HTR-8/SVneo (cell line): ENCODE results near the gene SLC14A1.
"Not testable (repeated sequence)": the region's sequence is repeated elsewhere in the genome, so short reads cannot be mapped to it uniquely, and the experiment has no call there.

ENCODE experiments used
- DNase-seq: peaks from one replicate; pipeline ENCODE4 v3.0.0; 2011; ENCODE audit warnings: low spot score, mixed read lengths; ENCODE audit not compliant: insufficient read length
- FAIRE-seq: peaks from 2 replicates; lab custom pipeline; 2011; peaks lifted over from hg19 to GRCh38; lab: Jason Lieb, UNC

SLC14A1 gene

DNA sequence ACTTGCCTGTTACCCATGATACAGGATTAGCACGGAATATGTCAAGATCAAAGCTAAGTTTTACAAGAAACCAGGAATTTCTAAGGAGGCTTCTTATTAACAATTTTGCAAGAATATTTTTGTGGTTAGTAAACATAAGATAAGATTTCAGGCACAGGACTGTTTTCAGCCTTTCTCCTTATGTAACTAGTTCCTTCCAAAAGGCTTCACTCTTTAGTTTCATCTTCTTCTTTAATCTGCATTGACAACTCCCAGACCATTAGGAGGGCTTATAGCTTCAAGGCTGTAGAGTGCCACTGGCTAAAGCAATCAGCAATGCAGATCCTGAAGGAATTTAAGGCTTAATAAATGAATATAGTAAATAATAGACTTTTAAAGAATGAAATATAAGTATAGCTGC lies 29.3 kb downstream of the SLC14A1 start:
- DNase-seq (no peak), FAIRE-seq (no peak)

DNA sequence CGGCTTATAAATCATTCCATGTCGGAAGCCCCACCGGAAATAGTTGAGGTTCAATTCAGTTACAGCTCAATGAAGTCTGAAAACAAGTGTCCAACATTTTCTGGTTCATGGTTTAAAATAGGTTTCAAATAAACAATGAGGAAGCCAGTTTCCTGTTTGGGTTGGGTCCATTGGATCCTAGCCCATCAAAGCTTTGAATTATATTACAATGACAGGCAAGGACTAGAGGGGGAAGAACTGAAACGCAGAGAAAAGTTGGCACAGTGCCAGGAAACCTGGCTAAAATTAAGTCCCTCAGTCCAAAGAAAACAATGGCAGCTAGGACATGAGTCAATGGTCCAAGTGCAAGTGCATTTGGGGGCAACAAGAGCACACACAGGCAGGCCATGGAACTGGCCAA lies 32.0 kb downstream of the SLC14A1 start:
- FAIRE-seq: no peak
- DNase-seq: no peak

DNA sequence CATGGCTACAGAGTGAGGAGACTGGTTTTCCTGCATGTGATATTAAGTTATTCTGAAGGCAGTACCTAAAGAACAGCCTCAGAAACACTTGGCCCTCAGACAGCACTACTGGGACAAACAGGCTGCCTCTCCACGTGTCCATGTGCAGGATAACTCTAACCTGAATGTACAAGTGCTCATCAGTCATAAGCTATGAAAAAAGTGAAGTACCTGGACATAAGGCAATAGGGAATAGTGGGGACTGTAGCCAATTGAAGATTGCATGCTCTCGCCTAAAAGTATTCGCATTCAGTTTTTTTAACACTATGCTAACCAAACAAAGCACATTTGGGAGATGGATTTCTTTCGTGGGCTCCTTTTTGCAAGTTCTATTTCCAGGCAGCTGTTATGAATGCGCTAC lies 33.0 kb downstream of the SLC14A1 start:
- no peak for DNase-seq
- FAIRE-seq: no peak

DNA sequence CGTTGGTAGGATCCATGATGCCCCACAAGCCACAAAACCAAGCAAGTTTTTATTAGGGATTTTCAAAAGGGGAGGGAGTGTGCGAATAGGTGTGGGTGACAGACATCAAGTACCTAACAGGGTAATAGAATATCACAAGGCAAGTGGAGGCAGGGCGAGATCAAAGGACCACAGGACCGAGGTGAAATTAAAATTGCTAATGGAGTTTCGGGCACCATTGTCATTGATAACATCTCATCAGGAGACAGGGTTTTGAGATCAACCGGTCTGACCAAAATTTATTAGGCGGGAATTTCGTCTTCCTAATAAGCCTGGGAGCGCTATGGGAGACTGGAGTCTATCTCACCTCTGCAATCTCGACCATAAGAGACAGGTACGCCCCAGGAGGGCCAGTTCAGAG lies 33.7 kb downstream of the SLC14A1 start:
- not testable (repeated sequence) for DNase-seq, FAIRE-seq

DNA sequence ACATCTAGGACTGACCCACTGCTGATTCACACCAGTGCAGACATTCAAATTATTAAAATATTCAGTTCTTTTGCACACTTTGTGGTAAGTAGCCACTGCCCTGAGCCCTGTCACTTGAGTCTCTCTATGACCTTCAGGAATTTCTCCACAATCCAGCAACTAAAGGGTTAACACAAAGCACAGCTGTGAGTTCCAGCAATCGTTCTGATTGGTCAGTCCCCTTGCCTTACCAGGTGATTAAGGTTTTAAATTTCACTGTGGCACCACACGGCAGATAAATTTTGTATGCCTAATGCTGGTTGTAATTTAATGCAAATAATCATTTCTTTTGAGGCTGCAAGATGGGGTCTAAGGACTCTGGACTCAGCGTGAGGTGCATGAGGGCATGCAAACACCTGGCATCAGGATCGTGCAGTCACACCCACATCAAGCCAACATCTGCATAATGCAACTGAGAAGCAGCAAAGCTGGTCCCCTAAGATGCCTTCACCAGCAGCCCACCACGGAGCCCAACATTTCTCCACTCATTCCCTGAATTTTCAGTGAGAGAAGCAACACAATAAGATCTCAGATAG lies 36.6 kb downstream of the SLC14A1 start:
- FAIRE-seq (no peak), DNase-seq (no peak)

DNA sequence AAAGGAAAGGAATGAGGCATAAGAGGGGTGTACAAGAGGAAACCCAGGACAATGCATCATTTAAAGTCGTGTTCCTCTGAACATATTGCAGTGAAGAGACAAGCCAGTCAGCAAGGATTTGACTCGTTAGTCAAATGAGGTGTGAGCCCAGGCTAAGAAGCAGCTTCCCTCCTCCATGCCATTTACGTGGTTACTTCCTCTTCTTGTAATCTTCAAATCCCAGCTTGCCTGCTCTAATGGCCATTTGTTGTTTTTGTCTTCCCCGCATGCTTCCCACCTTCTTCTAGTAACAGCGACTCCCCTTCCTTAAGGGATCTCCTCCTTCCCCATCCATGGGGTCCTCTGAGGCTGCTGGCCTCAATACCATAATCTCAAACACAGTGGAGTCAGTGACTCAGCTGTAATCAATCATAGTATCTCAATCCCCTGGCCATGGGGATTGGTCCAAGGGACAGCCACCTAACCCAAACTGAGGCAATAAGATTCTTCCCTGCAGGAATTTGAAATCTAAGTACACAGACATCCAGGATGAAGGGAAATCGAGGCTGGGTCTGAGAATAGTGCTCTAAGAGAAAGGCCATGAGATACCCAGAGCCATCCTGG lies 37.6 kb downstream of the SLC14A1 start:
- DNase-seq (no peak), FAIRE-seq (no peak)

DNA sequence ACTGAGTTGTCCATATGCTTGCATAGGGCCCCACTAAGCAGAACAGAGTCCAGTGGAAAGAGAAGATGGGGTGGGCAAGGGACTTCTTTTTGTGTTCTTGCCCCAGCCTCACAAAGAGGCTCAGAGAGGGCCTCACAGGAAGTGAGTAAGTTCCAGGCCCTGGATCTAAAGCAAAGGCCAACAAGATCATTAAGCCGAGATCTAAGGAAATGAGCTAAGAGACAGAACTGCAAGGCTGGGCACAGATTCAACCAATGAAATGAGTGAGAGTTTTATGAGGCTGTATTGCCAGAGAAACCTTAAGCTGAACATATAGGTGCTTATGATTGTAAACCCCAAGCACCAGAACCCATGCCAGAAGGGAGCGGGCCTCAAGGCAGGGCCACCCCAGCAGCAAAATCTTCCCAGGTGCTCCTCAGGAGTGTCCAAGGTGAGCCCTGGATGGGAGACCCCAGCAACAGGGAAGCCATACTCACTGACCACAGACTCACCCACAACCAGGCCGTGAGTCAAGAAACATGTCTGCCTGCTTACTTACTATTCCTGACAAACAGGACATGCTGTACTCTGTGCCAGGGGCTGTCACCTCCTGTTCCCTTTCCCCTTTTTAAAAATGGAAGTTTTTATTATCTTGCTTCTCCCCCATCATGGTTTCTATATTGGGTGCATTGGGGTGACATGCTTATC lies 40.2 kb downstream of the SLC14A1 start:
- DNase-seq: no peak
- no peak for FAIRE-seq

DNA sequence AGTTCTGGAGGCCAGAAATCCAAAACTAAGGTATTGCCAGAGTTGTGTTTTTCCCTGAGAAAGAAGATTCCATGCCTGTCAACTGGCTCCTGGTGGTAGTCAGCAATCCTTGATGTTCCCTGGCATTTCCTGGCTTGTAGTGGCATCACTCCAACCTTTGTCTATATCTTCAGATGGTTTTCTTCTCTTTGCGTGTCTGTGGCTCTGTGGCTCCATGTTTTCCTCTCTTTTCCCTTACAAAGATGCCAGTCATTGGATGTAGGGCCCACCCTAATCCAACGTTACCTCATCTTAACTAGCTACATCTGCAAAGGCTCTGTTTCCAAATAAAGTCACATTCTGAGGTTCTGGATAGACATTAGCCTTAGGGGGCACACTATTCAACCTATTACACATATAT lies 41.8 kb downstream of the SLC14A1 start:
- FAIRE-seq (no peak), DNase-seq (no peak)

DNA sequence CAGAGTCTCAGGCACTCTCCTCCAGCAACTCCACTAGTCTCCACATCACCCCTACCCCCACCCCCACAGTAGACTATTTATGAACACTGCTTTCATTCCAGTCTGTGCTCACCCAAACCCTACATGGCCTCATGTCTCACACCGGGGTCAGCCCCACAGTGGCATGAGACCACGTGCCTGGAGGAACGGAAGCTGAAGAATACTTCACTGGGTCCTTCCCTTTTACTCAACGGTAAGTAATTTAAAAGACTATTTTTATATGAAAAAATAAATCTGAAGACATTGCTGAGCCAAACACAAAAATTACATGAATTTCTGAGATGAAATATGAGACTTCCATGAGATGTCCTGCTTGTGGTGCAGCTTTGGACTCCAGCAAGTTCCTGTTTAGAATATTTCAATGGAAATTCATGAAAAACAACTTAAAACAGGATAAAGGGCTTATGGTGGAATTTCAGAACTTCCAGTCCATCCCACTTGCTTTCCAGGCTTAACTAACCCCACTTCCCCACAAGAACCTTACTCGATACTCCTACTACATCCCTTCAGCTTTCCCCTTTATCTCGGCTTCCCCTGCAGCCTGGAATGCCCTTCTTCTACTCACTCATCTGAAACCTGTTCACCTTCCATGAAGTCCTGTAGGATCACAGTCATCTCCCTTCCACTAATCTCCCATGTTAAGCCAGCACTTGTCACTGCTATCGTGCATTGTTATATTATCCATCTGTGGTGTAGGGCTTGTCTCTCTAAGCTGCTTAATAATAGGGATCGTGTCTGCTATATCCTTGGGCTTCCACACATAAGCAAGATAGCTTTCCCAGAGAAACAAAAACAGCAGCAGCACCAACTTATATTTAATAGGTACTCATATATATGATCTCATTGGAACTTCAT lies 47.9 kb downstream of the SLC14A1 start:
- DNase-seq: no peak
- no peak for FAIRE-seq

DNA sequence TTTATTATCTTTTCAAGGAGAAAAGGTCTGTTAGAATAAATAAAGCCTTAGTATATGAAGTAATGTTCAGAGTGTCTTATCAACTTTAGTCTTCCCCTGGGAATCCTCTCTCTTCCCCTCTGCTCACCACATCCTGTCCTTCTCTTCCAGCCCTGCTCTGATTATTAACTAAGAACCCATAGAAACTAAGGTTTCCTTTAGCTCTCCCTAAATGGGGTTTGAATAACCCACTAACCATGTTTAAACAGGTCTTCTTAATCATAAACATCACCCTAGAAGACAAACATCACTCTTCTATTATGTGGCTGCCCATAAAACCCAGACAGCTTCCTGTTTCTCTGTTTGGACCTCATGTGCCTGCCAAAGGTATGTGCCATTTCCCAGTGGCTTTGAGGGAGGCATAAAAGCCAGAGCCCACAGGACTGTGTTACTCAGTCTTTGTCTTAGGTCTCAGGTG lies 50.1 kb downstream of the SLC14A1 start:
- no peak for DNase-seq
- FAIRE-seq: no peak

DNA sequence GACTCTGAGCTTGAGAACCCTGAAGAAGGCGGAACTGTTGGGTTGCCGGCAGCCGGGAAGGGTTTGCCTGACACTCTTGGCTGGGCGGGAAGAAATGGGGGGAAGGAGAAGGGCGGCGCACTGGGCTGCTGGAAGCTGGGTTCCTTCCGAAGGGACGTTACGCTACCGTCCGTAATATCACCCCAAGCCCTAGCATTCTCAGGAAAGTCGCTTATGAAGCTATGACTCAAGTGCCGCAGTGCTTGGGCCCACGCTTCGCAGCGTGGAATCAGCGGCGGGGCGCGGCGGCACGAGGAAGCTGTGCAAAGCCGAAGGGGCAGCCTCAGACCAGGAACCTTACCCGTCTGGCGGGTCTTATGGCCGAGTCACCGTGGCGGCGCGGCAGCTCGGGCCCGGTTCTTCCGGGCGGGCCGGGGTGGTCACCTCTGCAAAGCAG lies 51.3 kb downstream of the SLC14A1 start:
- FAIRE-seq (no peak), DNase-seq (no peak)

DNA sequence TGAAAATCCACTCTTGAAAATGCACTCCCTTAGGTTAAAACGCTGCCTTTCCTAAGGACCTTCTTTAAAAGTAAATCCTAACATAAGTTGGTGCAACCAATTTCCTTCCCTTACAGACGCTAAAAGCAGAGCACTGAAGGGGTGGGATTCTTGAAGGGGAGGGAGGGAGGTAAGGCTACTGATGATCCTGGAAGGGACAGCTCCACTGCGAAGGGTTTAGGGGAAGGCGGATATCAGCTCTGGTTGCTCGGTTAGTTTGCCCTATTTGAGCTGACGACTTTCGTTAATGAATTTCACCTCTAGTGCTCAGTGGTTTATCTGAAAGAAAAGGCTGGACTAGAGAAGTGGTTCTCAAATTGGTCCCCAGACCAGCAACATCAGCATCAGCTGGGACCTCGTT lies 51.8 kb downstream of the SLC14A1 start:
- FAIRE-seq: no peak
- DNase-seq: no peak

DNA sequence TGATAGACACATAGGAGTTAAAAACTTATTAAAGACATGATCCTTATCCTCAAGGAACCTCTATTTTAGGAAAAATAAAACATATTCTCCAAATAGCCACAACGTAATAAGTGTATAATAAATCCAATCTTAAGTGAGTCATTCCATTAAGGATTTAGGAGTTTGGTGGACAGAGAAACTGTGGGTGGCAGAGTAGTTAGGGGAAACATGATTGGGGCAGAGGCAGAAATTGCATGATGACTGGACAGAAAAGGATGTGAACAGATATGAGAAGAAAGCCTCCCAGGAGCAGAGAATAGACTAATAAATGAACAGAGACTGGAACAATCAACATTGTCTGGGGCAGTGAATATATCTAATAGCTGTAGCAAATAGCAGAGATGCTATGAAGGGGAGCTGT lies 53.4 kb downstream of the SLC14A1 start:
- FAIRE-seq (no peak), DNase-seq (no peak)

DNA sequence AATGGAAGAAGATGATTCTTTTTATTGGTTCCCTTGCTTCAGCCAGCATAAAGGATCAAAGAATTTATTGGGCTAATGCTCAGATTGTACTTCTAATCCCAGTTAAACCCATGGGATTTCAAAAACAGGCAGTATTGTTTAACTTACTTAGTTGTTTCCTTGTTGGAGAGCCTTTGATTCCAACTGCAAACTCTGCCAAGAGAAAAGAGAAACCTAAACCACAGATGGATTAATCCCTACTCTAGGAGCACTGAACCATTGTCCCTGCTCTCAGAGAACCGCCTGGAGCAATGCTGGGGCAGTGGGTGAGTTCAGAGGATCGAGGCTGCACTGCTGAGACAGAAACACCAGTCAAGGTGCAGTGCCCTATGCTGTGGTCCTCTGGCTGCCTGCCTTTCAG lies 56.6 kb downstream of the SLC14A1 start:
- FAIRE-seq (no peak), DNase-seq (no peak)

DNA sequence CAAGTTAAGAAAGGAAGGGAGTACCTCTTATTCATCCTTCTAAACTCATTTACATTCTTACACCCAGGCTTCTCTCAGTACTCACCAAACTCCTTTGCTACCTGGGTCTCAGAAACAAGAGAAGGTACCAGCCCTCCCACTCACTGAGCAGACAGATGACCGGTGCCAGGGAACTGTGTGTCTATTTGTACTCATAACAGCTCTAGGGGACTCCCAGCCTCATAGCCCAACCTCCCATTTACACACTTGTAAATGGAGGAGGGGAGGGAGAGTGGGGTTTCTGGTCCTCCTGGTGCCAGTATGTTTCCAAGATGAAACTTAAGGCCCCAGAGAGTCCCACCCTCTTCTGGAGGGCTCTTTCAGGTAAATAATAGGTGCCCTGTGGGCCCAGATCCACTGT lies 58.7 kb downstream of the SLC14A1 start:
- no peak for DNase-seq
- FAIRE-seq: no peak

DNA sequence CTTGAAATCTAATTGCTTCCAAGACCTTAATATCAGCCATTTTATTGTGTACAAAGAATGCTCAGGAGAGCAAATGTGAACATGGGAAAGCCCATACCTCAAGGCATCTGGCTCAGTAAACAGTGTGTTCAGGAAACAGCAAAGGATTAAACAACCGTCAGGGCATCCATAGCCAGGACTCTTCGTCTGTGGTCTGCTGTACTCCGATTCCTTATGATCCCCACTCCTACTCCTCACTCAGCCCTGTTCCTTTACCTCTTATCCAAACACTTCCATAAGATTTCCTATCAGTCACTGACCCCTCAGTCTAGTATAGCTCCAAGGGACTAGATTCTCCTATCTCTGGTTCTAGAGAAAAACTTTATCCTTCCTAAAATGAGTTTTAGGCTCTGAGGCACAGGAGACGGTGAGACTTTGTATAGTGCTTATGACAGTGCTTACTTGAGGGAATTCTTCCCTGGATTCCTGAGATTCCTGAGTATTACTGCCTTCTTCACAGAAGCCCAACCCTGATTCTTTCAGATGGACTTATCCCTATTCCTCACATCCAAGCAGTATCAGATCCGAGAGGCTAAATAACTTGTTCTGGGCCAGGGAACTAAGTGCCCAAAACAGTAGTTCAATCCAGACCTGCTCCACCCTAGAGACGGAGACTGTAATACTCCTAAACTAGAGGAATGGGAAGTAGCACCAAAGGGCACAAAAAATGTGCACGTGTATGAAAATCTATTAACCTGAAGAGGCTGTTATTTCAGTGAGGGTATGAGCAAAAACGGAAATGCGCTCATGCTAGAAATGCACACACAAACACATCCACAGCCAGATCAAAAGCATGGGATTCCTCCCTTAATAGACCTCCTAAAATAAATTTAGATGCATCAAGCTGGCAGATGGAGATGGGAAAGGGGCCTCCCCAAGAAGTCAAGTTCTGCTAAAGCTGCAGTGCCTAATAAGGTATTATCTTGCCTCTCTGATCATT lies 59.4 kb downstream of the SLC14A1 start:
- DNase-seq: no peak
- FAIRE-seq: no peak

DNA sequence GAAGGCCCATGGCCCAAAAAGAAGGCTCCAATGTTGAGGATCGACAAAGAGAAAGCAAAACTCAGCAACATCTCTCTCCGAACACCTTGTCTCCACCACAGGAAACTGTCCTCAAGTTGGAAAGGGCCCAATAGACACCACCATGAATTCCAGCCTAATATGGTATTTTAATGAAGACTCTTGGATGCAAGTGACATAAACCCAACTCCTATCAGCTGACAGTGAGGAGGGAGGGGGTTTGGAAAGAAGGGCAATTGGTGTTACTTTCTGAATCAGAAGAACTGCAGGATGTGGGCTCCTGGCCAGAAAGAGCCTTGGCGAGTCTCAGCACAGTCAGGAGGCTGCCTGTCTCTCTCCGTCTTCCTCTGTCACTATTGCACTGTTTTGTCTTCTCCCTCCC lies 61.2 kb downstream of the SLC14A1 start:
- FAIRE-seq (no peak), DNase-seq (no peak)

DNA sequence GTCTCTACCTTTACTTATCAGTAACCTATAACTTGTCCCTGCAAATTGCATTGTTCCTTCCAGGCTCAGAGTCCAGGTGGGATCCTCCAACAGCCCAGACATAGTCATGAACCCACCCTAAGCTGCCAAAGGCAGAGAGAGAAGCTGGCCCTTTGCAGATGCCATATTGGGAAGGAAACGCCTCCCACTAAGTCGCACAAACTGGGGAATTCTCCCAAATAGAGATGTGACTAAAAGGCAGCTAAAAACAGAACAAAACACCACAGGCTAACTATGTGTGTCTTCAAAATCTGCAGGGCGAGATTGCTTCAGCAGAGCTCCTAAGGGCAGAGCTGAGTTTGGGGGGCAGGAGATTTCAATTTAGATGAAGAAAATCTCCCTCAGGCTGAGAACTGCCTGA lies 63.0 kb downstream of the SLC14A1 start:
- FAIRE-seq (no peak), DNase-seq (no peak)

DNA sequence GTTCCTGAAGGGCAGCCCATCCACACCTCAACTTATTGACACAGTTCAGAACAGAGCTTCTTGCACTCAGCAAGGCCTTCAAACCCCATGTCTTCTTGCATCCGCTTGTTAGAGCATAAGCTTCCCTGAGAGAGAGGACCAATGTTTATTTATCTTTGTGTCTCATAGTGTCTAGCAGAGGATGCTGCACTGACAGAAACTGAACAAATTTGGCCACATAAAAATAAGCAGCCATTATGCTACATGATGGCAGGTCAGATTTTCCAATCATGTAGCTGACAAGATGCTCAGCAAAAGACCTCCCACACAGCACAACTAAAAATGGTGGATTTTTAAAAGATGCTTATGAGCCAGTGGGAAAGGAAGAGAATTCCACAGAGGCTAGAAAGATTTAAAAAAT lies 63.4 kb downstream of the SLC14A1 start:
- FAIRE-seq (no peak), DNase-seq (no peak)

DNA sequence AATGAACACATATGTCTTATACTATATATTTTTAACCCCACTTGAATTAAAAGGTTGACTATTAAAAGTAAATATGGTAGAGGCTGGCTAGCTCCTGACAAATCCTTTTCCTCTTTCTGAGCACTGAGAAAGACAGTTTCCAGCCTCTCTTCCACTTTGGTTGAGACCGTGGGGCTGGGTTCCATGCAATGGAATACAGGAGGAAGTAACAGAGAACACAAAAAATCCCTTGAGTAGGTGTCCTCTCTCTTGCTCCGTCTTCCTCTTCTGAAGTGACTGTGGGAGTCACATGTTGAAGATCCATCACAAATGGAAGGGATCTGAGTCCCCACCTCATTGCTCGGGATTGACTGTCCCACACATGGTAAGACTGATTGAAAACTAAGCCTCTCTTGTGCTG lies 64.9 kb downstream of the SLC14A1 start:
- DNase-seq (no peak), FAIRE-seq (no peak)
